ENCODE data around the gene ZNRF3.

ZNRF3 gene

GRCh38 chr22:29011240-29012100 is 128.1 kb downstream of the ZNRF3 start:
- no peak for DNase-seq (ENCODE audit: low read depth)

- DNase-seq (ENCODE audit: low read depth): no peak
Measured at GRCh38 chr22:29012101-29012433, 128.7 kb downstream of the ZNRF3 start.

DNA sequence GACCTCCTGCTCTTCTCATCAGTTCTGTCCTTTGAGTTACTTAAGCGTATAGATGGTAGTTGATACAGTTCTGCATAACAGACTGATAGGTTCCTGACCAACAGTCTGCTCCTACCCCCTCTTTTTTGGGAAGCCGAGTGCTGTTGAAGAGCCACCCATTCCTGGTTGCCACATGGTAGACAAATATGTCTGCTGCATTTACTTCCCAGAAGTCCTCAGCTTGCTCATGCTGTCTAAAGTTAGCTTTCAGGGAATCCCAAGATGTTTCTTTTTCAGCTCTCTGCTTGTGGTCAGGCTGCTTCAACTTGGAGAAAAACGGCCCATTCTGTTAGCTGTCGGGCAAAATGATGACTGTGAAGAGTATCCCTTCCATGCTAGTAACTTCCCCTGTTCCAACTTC is 129.6 kb downstream of the ZNRF3 start:
- DNase-seq (ENCODE audit: low read depth): no peak

DNA sequence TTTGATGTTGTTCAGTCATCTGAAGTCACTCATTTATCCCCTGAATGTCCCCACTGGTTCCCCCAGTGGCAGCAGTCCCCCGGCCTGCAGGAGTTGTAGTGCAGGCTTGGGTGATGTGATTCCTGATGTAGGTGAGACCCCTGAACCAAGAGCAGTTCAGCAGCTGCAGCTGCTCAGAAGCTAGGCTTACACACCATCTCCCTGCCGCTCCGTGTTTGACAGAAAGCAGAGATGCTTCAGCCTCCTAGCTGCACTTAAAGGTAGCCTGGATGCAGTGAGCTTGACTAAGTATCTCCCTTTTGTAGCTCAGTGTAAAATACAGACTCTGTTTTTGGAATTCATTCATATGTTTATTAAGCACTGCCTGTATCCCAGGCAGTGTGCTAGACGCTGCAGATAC is 130.9 kb downstream of the ZNRF3 start:
- DNase-seq (ENCODE audit: low read depth): no peak

DNA sequence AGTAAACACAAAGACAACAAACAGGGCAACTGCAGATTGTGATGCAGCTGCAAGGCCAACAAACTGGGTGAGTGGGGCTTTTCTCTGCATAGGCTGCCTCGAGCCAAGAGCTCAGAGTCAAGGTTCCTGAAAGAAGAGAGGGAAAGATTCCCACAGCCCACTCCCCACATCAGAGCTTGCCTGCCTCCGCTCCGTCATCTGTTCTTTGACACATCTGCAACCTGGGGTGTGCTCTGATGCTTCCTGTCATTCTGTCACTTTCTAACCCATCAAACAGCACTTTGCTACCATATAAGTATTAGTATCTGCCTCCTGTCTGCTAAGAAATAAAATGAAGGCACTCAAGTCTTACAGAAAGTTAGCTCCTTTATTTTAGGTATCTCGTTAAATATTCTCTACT is 131.4 kb downstream of the ZNRF3 start:
- DNase-seq (ENCODE audit: low read depth): no peak

DNA sequence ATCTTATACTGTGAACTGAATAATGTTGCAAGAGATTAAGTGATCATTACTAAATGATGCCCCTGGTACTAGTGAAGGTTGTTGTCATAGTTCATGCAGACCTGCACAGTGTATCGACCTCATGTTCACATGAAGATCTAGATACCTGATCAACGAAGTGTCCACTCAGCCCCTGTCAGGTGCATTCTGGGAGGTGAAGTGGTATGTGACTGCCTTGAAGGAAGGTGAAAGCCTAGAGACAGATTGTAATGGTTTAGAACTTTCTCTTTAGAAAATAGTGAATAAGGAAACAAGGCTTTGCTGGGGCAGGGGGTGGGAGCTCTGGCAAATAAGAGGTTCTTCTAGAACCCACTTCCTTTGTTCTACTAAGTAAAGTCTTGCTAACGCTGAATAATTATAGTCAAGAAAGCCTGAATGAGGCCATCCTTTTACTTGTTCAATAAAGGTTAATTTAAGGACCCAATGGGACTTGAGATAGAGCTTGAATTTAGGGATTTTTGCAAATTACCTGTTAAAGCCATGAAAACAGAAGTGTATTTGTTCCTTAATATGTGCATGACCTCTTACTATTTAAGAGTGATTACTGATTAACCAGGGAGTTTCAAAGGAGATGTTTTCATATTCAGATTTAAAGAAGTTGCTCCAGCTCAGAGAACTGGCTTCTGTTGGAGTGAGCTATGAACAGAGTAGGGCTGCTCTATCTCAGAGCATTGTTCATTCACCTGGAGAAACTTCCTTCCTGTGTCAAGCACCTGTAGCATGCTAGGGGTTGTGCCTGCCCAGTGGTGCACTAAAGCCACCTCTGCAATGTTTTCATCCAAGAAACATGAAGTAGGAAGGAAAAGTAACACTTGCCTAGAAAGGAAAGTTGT is 132.9 kb downstream of the ZNRF3 start:
- DNase-seq (ENCODE audit: low read depth): no peak

- no peak for DNase-seq (ENCODE audit: low read depth)
Measured at GRCh38 chr22:29018293-29019189, 135.2 kb downstream of the ZNRF3 start.

DNA sequence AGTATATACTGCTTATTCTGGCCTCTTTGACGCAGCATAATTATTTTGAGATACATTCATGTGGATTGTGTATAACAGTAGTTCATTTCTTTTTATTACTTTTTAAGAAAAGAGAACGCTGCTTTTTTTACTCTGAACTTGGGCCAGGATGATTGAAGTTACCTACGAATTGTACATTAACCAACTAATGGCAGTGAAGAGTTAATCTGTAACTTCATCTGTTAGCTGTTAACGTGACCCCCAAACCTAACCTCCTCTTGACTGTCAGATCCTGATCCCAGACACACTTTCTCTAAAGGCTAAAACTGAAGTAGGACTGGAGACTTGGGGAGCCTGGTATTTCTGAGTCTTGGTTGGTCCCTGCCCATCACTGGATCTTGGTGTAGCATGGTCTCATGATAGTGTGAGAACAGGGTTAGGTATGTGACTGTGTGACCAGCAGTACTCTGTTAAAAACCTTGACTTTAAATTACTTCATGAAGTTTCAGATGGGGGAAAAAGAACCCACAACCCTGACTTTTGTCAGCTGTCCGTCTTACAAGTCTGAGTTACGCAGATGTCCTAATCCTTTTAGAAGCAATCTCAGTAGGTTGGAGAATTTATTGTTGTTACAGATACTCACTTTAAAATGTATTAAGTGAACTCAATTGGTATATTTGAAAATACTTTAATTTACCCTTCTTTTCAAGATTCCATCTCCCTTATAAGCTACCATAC is 138.9 kb downstream of the ZNRF3 start:
- DNase-seq (ENCODE audit: low read depth): no peak

DNA sequence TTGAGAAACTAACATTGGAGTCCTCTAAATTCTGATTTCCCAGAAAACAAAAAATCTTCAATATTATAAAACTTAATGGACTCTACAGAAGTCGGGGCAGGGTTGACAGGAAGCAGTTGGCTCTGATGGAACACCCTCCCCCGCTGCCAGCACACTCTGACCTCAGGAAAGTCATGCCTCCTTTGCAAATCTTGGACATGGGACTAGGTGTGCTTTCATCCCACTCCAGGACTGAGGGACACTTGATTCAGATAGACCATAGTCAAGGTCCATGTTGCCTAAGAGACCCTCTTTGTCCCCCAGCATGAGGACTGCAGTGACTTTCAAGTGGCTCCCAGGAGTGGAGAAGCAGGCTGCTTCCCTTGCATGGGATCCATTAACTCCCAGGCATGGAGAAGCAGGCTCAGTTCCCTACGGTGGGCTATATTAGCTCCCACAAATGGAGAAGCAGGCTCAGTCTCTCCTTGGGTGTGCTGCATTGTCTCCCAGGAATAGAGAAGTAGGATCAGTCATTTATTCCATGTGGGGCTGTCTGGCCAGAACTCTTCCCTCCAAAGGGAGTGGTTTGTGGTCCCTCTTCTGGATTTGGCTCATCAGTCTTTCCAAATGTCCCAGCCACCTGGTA is 139.9 kb downstream of the ZNRF3 start:
- no peak for DNase-seq (ENCODE audit: low read depth)

DNA sequence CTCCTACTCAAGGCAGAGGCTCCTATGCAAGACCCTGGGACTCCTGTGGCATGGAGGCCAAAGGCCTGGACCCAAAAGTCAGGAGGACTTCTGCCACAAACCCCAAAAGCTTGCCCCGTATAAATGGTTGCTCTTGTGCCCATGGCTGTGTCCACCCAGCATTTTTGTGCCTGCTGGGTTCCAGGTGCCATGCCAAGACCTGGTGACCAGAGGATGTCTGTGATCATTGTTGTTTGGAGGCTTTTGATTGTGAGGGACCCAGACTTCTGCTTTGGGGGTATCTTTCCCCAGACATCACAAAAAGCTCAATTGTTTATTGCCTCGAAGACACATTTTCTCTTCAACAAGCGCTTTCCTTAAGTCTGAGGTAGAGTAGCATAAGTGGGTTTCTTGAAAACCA is 143.2 kb downstream of the ZNRF3 start:
- DNase-seq (ENCODE audit: low read depth): no peak

DNA sequence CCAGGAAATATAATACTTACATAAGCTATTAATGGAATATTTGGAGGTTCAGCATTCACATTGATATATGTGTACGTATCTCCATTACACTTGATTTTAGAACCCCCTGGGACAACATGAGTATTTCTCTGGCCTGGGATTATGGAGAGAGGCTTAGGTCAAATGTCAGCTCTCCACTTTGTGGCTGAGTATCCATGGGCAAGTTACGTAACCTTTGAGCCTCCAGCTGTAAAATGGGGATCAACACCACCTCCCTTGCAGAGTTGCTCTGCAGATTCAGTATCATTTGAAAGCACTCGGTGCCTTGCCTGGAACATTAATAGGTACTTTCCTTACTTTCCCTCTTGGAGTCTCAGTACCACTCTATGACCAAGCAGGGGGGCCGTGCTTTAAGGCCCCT is 145.1 kb downstream of the ZNRF3 start:
- no peak for DNase-seq (ENCODE audit: low read depth)

DNA sequence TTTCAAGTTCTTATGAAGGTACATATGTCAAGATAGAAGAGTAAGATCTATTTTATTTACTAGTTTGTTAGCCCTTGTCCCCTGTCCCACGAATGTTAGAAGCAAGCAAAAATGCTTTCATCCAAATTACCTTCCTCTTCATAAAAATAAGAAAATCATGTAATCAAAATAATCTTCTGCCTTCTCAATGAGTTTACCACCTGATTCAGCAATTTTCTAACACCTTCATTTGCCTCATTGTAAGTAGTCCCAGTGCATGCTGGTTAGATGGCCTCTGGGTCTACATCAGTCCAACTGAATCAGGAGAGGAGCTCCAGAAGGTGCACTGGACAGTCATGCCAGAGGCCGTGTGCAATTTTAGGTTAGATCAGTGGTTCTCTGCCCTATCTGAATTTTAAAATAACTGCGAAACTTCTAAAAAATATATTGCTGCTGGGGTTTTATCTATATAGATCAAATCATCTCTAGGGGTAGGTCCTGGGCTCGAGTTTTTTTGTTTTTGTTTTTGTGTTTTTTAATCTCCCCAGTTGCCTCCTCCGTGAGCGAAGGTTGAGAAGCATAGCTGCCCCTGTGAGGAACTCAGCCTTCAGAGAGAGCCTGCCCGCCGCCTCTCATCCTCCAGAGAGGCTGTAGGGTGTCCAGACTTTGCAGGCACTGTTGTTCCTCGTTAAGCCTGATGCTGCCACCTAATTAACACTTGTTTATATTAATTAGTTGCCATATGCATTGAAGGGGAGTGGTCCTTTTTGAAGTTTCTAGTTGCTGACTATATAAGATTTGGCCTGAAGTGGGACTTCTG is 146.0 kb downstream of the ZNRF3 start:
- DNase-seq (ENCODE audit: low read depth): no peak

GRCh38 chr22:29030016-29030617 is 146.7 kb downstream of the ZNRF3 start:
- DNase-seq (ENCODE audit: low read depth): no peak

GRCh38 chr22:29030618-29031226 is 147.3 kb downstream of the ZNRF3 start:
- DNase-seq (ENCODE audit: low read depth): no peak

DNA sequence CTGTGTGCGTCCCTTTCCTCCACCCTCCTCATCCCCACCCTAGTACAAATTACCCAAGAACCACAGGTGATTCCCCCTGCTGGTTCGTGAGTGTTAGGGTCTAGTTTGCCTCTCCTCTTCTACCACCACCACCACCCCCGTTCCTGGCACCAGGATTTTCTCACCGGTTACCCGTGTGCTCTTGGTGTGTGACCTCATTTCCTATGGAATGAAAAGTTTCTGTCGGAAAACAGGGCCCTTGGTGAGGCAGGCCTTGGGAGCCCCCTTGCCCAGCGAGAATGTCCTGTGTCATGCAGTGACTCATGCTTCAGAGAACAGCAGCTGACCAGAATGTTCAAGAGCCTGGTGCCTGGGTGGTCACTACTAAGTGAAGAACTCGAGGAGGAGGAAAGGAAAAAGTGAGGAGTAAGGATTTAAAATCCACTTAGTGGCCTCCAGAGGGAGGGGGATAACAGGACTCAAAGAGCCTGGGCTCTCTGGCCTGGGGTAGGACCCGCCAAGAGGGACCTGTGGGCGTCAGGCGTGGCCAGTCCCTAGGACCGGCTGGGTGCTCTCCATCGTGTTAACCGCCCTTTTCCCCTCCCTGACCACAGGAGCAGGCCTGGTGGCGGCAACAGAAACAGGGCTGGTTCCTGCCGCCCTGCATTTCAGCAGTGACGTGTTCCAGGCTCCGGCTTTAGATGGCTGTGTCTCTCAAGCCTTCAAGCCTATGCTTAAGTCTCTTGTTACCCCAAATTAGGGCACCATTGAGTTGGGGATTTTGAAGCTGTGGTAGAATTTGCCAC is 148.0 kb downstream of the ZNRF3 start:
- DNase-seq (ENCODE audit: low read depth): no peak

DNA sequence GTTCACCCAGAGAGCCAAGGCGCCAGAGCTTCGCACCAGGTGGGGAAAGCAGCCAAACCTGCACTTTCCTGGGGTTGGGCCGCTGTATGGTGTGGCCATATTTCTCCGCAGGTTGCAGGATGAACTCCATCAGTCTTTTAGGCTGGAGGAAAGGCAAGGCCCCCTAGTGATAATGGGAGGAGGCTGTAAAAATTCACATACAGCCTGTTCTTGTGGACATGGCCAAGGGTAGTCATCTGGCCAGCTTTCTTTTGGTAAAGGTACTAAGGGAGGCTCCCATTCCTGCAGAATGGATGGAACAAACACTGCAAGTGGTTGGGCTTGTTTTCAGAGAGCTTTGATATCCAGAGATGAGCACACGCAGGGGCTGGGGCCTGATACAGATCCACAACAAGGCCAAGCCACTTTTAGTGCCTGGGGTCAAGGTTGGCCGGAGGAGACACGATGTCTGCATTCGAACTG is 148.7 kb downstream of the ZNRF3 start:
- no peak for DNase-seq (ENCODE audit: low read depth)

GRCh38 chr22:29032584-29032983 is 149.2 kb downstream of the ZNRF3 start:
- no peak for DNase-seq (ENCODE audit: low read depth)

DNA sequence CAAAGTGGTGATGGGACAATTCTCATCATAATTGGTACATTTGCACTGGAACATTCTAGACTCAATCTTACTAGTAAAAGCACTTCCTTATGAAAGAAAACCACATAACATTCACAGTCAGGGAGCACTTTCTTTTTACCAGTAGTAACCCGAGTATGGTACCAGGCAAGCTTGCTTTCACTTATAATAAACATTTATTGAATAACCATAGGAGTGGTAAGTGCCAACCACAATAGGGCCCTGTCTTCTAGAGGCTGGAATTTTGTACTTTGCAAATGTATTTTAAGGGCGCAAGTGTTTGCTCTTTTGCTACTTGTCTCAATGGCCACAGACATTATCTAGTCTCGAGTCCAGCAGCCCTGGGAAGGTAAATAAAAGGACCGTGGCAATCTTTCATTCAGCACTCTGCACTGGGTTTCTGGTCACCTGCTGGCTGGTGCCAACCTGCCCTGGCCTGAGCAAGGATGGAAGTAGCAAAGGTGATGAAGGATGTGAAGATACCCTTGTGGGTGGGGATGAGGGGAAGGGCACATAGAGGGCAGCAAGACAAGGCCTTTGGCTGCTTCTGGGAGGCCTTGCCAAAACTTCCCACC is 154.1 kb downstream of the ZNRF3 start:
- DNase-seq (ENCODE audit: low read depth): no peak

All from stimulated activated CD8-positive, alpha-beta memory T cell treated with anti-CD3 and anti-CD28 coated beads, Interleukin-12 subunit alpha, Interleukin-12 subunit beta, amount 100 ng/mL, for 4 hours (primary cell).